Measurements from ENCODE around the gene ATG13.
"Not testable (repeated sequence)": the region's sequence is repeated elsewhere in the genome, so short reads cannot be mapped to it uniquely, and the experiment has no call there.

Gene ATG13

GRCh38 chr11:46697303-46697702 is 80.0 kb downstream of the ATG13 start:
- DNase-seq (ENCODE audit: low read depth in 2 of 2): no peak

DNA sequence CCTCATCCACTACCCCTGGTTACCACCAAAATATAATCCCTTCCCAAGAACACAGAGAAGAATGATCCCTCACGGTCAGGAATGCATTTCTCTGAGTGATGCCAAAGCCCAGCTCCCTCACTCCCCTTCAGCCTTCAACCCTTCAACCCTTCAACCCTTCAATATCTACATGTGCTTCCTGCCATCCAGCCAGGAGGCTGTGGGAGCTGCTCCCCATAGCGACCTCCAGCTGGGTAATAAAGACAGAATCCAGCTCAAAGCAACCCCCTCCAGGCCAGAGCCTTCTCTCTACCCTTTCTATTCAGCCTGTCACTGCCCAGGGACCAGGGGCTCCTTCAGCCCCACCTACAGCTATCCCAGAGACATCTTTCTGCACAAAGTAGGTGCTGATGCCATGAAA is 80.4 kb downstream of the ATG13 start:
- no peak for DNase-seq (ENCODE audit: low read depth in 2 of 2)

- DNase-seq (ENCODE audit: low read depth in 2 of 2): no peak
Measured at GRCh38 chr11:46698597-46698996, 81.2 kb downstream of the ATG13 start.

DNA sequence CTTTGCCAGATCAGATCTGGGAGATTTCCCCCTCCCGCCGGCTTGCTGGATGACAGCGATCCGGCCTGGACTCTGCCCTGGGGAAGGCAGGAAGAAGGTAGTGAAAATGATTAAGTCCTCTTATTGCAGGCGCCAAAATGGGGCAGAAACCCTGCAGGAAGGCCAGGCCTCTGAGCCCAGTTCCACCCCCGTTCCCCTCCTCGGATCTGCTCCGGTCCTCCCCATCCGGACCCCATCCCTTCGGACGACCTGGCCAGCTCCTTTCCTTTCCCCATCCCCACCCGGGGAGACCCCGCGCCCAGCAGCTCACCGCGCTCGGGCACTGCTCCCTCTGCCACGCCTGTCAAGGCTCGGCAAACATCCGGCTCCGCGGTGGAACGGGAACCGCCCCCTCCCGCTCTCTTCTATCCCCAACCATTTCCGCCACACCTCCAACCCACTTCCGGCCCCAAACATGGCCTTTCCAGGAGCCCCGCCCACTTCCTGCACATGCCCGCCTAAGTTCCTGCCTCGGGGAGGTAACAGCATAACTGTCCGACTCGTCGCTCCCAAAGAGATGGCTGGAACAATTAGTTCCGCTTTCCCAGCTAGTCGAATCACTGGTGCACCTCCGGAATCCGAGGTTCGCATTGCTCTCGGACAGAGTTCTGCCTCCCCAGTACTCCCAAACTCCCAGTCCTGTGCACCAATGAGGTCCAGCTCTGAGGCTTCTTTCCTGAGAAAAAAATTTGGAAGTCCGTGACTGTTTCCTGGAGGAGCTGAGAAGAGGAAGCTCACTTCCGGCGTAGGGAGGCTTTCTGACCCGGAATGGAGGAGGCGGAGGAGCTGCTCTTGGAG is 83.1 kb downstream of the ATG13 start, which contains the start of the genes ARHGAP1 and ZNF408:
ARHGAP1 (minus strand) TSS at position 379 of the 837 bp plus-strand sequence. CDS start 4,512 bp downstream, outside the sequence.
ZNF408 (plus strand) TSS at position 791 of the 837 bp plus-strand sequence; CDS start at position 808, 17 bp downstream.
- peak; percentile 99 to 100 for DNase-seq (ENCODE audit: low read depth in 2 of 2)

DNA sequence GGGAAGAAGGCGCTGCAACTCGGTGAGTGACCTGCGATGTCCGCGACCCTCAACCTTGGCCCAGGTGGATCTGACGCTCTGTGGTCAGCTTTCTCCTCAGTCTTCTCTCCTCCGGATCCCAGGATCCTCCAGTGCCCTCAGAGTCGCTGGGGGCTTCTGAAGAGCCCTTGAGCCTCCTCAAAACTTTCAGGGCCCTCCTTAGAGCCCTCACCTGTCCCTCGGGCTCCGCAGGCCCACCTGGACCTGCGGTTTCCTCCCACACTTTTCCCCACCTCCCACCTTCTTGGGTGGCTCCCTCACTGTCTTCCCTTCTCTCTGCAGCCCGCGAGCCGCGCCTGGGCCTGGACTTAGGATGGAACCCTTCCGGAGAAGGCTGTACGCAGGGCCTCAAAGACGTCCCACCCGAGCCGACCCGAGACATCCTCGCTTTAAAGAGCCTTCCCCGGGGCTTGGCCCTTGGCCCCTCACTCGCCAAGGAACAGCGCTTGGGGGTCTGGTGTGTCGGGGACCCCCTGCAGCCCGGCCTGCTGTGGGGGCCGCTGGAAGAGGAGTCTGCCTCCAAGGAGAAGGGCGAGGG is 83.8 kb downstream of the ATG13 start:
- no peak for DNase-seq (ENCODE audit: low read depth in 2 of 2)

- DNase-seq (ENCODE audit: low read depth in 2 of 2): no peak
Measured at GRCh38 chr11:46705070-46705688, 87.8 kb downstream of the ATG13 start.

GRCh38 chr11:46706886-46707285 is 89.5 kb downstream of the ATG13 start:
- DNase-seq (ENCODE audit: low read depth in 2 of 2): no peak

- not testable (repeated sequence) for DNase-seq (ENCODE audit: low read depth in 2 of 2)
Measured at GRCh38 chr11:46709351-46709750, 92.0 kb downstream of the ATG13 start.

GRCh38 chr11:46710821-46711269 is 93.5 kb downstream of the ATG13 start:
- DNase-seq (ENCODE audit: low read depth in 2 of 2): no peak

- DNase-seq (ENCODE audit: low read depth in 2 of 2): no peak
Measured at GRCh38 chr11:46711303-46711702, 94.0 kb downstream of the ATG13 start.

DNA sequence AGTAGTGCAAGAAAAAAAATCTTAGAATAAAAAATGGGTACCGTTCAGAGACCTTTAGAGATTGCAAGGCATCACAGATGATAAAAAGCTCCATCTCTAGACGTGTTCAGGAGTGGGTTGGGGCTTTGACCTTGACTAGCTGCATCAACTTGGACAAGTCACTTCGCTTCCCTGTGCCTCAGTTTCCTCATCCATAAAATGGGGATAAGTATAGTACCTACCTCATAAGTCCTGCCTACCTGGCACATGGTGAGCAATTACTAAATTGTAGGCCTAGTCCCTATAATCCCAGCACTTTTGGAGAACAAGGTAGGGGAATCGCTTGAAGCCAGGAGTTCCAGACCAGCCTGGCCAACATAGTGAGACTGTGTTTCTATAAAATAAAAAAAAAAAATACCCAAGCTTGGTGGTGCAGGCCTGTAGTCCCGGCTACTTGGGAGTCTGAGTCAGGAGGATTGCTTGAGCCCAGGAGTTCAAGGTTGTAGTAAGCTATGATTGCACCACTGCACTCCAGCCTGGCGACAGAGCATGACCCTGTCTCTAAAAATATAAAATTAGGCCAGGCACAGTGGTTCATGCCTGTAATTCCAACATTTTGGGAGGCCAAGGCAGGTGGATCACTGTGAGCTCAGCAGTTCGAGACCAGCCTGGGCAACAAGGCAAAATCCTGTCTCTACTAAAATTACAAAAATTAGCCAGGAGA is 95.7 kb downstream of the ATG13 start:
- DNase-seq (ENCODE audit: low read depth in 2 of 2): no peak

- not testable (repeated sequence) for DNase-seq (ENCODE audit: low read depth in 2 of 2)
Measured at GRCh38 chr11:46717825-46718154, 100.4 kb downstream of the ATG13 start.

DNA sequence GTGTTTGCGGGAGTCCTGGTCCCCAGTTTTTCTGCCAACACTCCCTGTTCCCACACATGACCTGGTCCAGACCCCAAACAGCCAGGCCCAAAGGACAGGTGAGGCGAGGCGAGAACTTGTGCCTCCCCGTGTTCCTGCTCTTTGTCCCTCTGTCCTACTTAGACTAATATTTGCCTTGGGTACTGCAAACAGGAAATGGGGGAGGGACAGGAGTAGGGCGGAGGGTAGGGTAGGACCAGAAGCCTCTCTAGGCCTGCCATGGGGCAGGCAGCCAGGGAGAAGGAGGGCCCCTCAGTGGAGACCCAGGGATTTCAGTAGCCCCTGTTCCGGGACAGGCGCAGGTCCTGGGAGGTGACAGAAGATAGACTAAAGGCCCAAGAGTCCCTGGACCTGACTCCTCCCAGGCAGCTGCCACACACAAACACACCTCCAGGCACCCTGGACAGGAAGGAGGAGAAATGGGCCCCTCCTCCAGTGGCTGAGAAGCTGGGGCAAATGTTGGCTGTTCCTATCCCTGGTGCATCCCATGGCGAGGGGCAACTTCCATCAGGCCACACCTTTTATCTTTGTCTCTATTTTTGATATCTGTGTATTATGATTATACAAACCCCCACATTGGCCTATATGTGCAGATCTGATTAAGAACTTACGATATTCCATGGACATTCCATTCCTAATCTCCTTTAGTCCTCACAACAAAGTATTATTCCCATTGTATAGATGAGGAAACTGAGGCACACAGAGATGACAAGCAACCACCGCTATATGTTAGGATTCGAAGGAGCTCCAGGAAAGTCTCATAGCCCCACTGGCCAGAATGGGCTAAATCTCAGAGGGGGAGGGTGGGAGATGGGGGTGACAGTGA is 101.0 kb downstream of the ATG13 start:
- no peak for DNase-seq (ENCODE audit: low read depth in 2 of 2)

GRCh38 chr11:46719048-46719542 is 101.7 kb downstream of the ATG13 start, which contains the start of gene F2:
TSS of gene F2 (plus strand) at chr11:46719213. CDS start at chr11:46719236, 23 bp downstream.
- DNase-seq (ENCODE audit: low read depth in 2 of 2): no peak

- DNase-seq (ENCODE audit: low read depth in 2 of 2): no peak
Measured at GRCh38 chr11:46719543-46720218, 102.3 kb downstream of the ATG13 start.

- no peak for DNase-seq (ENCODE audit: low read depth in 2 of 2)
Measured at GRCh38 chr11:46721286-46721685, 103.9 kb downstream of the ATG13 start.

- no peak for DNase-seq (ENCODE audit: low read depth in 2 of 2)
Measured at GRCh38 chr11:46722566-46723358, 105.4 kb downstream of the ATG13 start.

DNA sequence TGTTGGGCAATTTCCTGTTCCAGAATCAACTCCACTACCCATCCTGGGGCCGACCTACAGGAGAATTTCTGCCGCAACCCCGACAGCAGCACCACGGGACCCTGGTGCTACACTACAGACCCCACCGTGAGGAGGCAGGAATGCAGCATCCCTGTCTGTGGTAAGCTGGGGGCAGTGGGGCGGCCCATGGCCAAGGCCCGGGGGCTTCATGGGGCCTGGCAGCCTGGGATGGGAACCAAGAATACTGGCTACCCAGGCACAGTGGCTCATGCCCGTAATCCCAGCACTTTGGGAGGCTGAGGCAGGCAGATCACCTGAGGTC is 106.0 kb downstream of the ATG13 start:
- DNase-seq (ENCODE audit: low read depth in 2 of 2): no peak

DNA sequence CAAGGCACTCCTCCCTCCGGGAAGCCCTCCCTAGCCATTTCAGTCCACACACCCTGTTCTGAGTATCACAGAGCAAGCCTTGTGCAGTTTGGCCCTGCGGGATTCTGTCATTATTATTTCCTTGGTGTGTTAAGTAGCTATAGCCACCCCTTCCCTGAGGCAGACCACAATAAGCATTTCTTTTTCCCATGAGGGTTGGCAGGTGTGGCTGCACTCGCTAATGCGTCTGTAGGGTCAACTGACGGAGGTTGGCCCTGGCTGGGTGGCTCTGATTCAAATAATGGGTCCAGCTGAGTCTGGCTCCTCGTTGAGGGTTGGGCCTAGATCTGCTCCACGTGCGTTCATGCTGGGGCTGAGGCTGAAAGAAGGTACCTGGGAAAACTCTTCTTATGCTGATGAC is 106.7 kb downstream of the ATG13 start:
- no peak for DNase-seq (ENCODE audit: low read depth in 2 of 2)

Measured in stimulated activated CD4-positive, alpha-beta T cell treated with anti-CD3 and anti-CD28 coated beads, Interleukin-12 subunit alpha, Interleukin-12 subunit beta, amount 100 ng/mL, for 24 hours (primary cell).